Stimulated activated CD4-positive, alpha-beta T cell treated with anti-CD3 and anti-CD28 coated beads, TNF-alpha, amount 100 ng/mL, for 4 hours (primary cell): Measurements from ENCODE around the gene KIF20B.

Experiments
- DNase-seq, 3 experiments: peaks; one replicate each; pipeline ENCODE4 v3.0.0-alpha.2; 2020; ENCODE audit warnings: low read depth in 3 of 3

Gene KIF20B

GRCh38 chr10:89701242-89702120, at the start of gene KIF20B:
Gene KIF20B (plus strand): TSS chr10:89701590. CDS start chr10:89705295, 3,705 bp downstream.
- peak; percentile 82 to 89 (median 88) for DNase-seq

- no peak for DNase-seq
Observed at GRCh38 chr10:89651916-89652573, 49.3 kb upstream of the KIF20B start.

- no peak for DNase-seq
Observed at GRCh38 chr10:89652806-89653370, 48.5 kb upstream of the KIF20B start.

- no peak for DNase-seq
Observed at GRCh38 chr10:89653410-89653869, 48.0 kb upstream of the KIF20B start.

GRCh38 chr10:89655722-89656121, 45.7 kb upstream of the KIF20B start:
- DNase-seq = no peak

- DNase-seq = no peak
Observed at GRCh38 chr10:89657302-89657701, 44.1 kb upstream of the KIF20B start.

- no peak for DNase-seq
Observed at GRCh38 chr10:89659143-89660131, 42.0 kb upstream of the KIF20B start.

- no peak for DNase-seq
Observed at GRCh38 chr10:89662596-89662995, 38.8 kb upstream of the KIF20B start.

- no peak for DNase-seq
Observed at GRCh38 chr10:89663144-89663543, 38.2 kb upstream of the KIF20B start.

- no peak for DNase-seq
Observed at GRCh38 chr10:89664203-89664602, 37.2 kb upstream of the KIF20B start.

GRCh38 chr10:89665302-89665701, 36.1 kb upstream of the KIF20B start:
- no peak for DNase-seq

- no peak for DNase-seq
Observed at GRCh38 chr10:89666138-89666537, 35.3 kb upstream of the KIF20B start.

- no peak for DNase-seq
Observed at GRCh38 chr10:89668386-89669071, 32.9 kb upstream of the KIF20B start.

- no peak for DNase-seq
Observed at GRCh38 chr10:89669985-89670384, 31.4 kb upstream of the KIF20B start.

- no peak for DNase-seq
Observed at GRCh38 chr10:89670926-89671325, 30.5 kb upstream of the KIF20B start.

- no peak for DNase-seq
Observed at GRCh38 chr10:89677341-89677740, 24.0 kb upstream of the KIF20B start.

GRCh38 chr10:89679986-89680385, 21.4 kb upstream of the KIF20B start:
- DNase-seq = no peak

- DNase-seq = no peak
Observed at GRCh38 chr10:89683883-89684282, 17.5 kb upstream of the KIF20B start.

- no peak for DNase-seq
Observed at GRCh38 chr10:89684604-89685003, 16.8 kb upstream of the KIF20B start.

GRCh38 chr10:89685936-89686335, 15.5 kb upstream of the KIF20B start:
- DNase-seq = no peak

GRCh38 chr10:89690027-89690426, 11.4 kb upstream of the KIF20B start:
- DNase-seq = no peak
